Measurements from ENCODE around the gene PCDHGA4. TPM values are rescaled to one million over a fixed set of nuclear protein-coding genes. Genes with fewer than 3 reads are reported as not detected.
A peak's percentile ranks its signal among the peaks of the same experiment; 100 is the strongest.

PCDHGA4 gene
- total and polyA plus RNA-seq, 2 of the 8 experiments (the other 6 are each of a cell fraction or from before 2014, with no cell fraction given) = 1.4 to 1.9 TPM

GRCh38 chr5:141319202-141319601, 35.6 kb upstream of the PCDHGA4 start:
- no peak overlapping the region for H3K56ac ChIP-seq (replicated peaks; ENCODE audit: insufficient read length, low read depth, low read length)

More at GRCh38 chr5:141319202-141319601, 35.6 kb upstream of the PCDHGA4 start:
- H4K20me1 ChIP-seq (replicated peaks in 1 of 2; ENCODE audit: control insufficient read depth in 1 of 2, insufficient read depth in 2 of 2, low read length in 2 of 2) = no peaks in the 10 kb centered on the region
- no peak overlapping the region for H3K27ac ChIP-seq (ENCODE audit: low read depth, low read length)
- H3K4me1 ChIP-seq (replicated peaks in 1 of 4; ENCODE audit: control insufficient read depth in 3 of 4, insufficient read depth in 4 of 4, low read length in 3 of 4) = no peaks in the 10 kb centered on the region
- no peak overlapping the region for H3K9ac ChIP-seq (replicated peaks in 1 of 4; ENCODE audit: extremely low read depth in 1 of 4, low read depth in 3 of 4, low read length in 3 of 4)
- no peak overlapping the region for H2BK20ac ChIP-seq (ENCODE audit: low read length)
- H3K79me2 ChIP-seq (ENCODE audit: control insufficient read depth in 1 of 2, insufficient read depth in 2 of 2, low read length in 2 of 2) = peaks cover 11 to 25% of the 10 kb centered on the region in 2 experiments
- H2BK5ac ChIP-seq (ENCODE audit: low read depth, low read length) = no peak overlapping the region
- ChIA-PET POLR2A (ENCODE audit: partially characterized antibody) (interaction anchor here (1.0 to 3.1 kb wide), 5 partner anchors 10 to 194 kb away, joined by 3 to 18 read pairs (median 5); partner anchors contain the start of gene PCDHGA1), CTCF (ENCODE audit: partially characterized antibody) (interaction anchor here (0.7 to 5.0 kb wide), 38 partner anchors 10 to 298 kb away, joined by 3 to 30 read pairs (median 5); partner anchors contain the start of genes PCDHB13, PCDHB14, PCDHB15 and PCDHB16)
- H3K4me3 ChIP-seq (ENCODE audit: extremely low read depth in 1 of 4, insufficient read depth in 2 of 4, low read depth in 3 of 4, low read length in 4 of 4) = peak overlapping the region; percentile 14 to 94 (median 47); a peak in 5 of 8 replicates
- no peak overlapping the region for H2BK15ac ChIP-seq (ENCODE audit: low read length)
- H3K79me1 ChIP-seq (ENCODE audit: low read depth, low read length) = no peaks in the 10 kb centered on the region
- H3K23ac ChIP-seq (ENCODE audit: insufficient read length) = no peak overlapping the region
- H3K18ac ChIP-seq (ENCODE audit: extremely low read depth, low read length) = no peak overlapping the region
- H4K8ac ChIP-seq (ENCODE audit: extremely low read depth, insufficient read depth, low read length) = no peak overlapping the region
- no peak overlapping the region for H2AFZ ChIP-seq (ENCODE audit: low read length)
- TF ChIP-seq TAF1 (IDR thresholded peaks at IDR 0.05; ENCODE audit: low read depth, low read length) (no peak), YY1 (IDR thresholded peaks at IDR 0.05; ENCODE audit: low read depth, low read length) (no peak), GABPA (IDR thresholded peaks at IDR 0.05; ENCODE audit: borderline replicate concordance, insufficient read depth, low read length) (no peak)
- H2AK5ac ChIP-seq (ENCODE audit: low read depth, low read length) = no peak overlapping the region
- 96% methylated on average over 6 of the region's 6 CpGs; no CpG with 5 or more reads in 1 of the 2 experiments for WGBS, 2 experiments (ENCODE audit: extremely low coverage in 1 of 2, insufficient coverage in 1 of 2, insufficient read length in 1 of 2, insufficient replicate concordance in 2 of 2, low coverage in 1 of 2, low lambda C conversion rate in 2 of 2, missing lambda C conversion rate in 1 of 2)
- H3K14ac ChIP-seq (ENCODE audit: insufficient read length) = no peak overlapping the region
- no peak overlapping the region for H3K4ac ChIP-seq (replicated peaks; ENCODE audit: insufficient read length, low read depth, low read length)
- H3K27me3 ChIP-seq (replicated peaks in 1 of 4; ENCODE audit: control insufficient read depth in 3 of 4, extremely low read depth in 1 of 4, insufficient read depth in 3 of 4, low read length in 3 of 4) = no peaks in the 10 kb centered on the region
- FAIRE-seq (no peak), DNase-seq (ENCODE audit: low read depth in 1 of 2, low spot score in 2 of 2) (no peak)
- H4K91ac ChIP-seq (replicated peaks; ENCODE audit: insufficient read length, low read length) = no peak overlapping the region
- H3K36me3 ChIP-seq (ENCODE audit: control insufficient read depth in 2 of 4, insufficient read depth in 4 of 4, low read length in 3 of 4) = peaks cover 5 to 27% (median 19%) of the 10 kb centered on the region in 4 experiments; a peak in 6 of 8 replicates
- no peak overlapping the region for H2BK120ac ChIP-seq (replicated peaks; ENCODE audit: low read depth, low read length)
- H2BK12ac ChIP-seq (ENCODE audit: low read depth, low read length) = no peak overlapping the region
- H3K9me3 ChIP-seq (ENCODE audit: insufficient read depth in 2 of 2, low read depth in 1 of 2, low read length in 1 of 2) = peaks cover 22 to 27% of the 10 kb centered on the region in 2 experiments
- no peak overlapping the region for H4K5ac ChIP-seq (ENCODE audit: insufficient read length, low read depth, low read length)
- peak overlapping the region; percentile 66 to 74; a peak in 3 of 4 replicates for H3K4me2 ChIP-seq (ENCODE audit: insufficient read depth in 1 of 2, low read depth in 2 of 2, low read length in 2 of 2)
- peaks cover 3% of the 10 kb centered on the region for H3K23me2 ChIP-seq (ENCODE audit: low read depth, low read length)

Measured in H1 (cell line).